H1 (cell line): Measurements from ENCODE around the gene UGT3A1. TPM values are rescaled to one million over a fixed set of nuclear protein-coding genes. Genes with fewer than 3 reads are reported as not detected.
A peak's percentile ranks its signal among the peaks of the same experiment; 100 is the strongest.

Source experiments
- ASH2L ChIP-seq: fragments of 200-600, 300-600 bp; sonication (generic); IDR thresholded peaks from one replicate; pipeline ENCODE4 v1.7.1; 2017; ENCODE audit warnings: low read length
- CBX8 ChIP-seq: fragments of 300-800, 300-1000 bp; sonication (generic); IDR thresholded peaks from 2 replicates; pipeline ENCODE4 v1.7.1; 2016; ENCODE audit warnings: low read depth, low read length, borderline replicate concordance
- CEBPB ChIP-seq: IDR thresholded peaks from 2 replicates; pipeline ENCODE4 v1.6.1; 2012; ENCODE audit warnings: low read depth, low read length
- CHD1 ChIP-seq: IDR thresholded peaks from 2 replicates; pipeline ENCODE4 v1.6.1; 2012; ENCODE audit warnings: low read depth, low read length, improper control_type of control experiment
- CHD2 ChIP-seq: IDR thresholded peaks from 2 replicates; pipeline ENCODE4 v1.6.1; 2012; ENCODE audit warnings: low read length, improper control_type of control experiment
- CREB1 ChIP-seq: IDR thresholded peaks from 2 replicates; pipeline ENCODE4 v1.6.1; 2012; ENCODE audit warnings: inconsistent platforms
- GABPA ChIP-seq: IDR thresholded peaks from 2 replicates; pipeline ENCODE4 v1.6.1; 2011; ENCODE audit warnings: mild to moderate bottlenecking, low read length, moderate library complexity, borderline replicate concordance; ENCODE audit not compliant: insufficient read depth
- JUN ChIP-seq: IDR thresholded peaks from 2 replicates; pipeline ENCODE4 v1.6.1; 2011; ENCODE audit warnings: low read depth, mild to moderate bottlenecking, improper control_type of control experiment, low read length
- KDM1A ChIP-seq: fragments of 200-600, 300-600 bp; sonication (generic); IDR thresholded peaks from 2 replicates; pipeline ENCODE4 v1.7.1; 2016; ENCODE audit warnings: mild to moderate bottlenecking, low read length, borderline replicate concordance
- KDM4A ChIP-seq: IDR thresholded peaks from one replicate; pipeline ENCODE4 v1.7.1; 2012; ENCODE audit warnings: low read depth, mild to moderate bottlenecking, moderate library complexity, low read length, inconsistent platforms; ENCODE audit not compliant: severe bottlenecking
- PHF8 ChIP-seq: fragments of 200-600 bp; sonication (generic); conservative IDR thresholded peaks from 2 replicates; pipeline ENCODE4 v1.7.1; 2012; ENCODE audit warnings: low read depth, mild to moderate bottlenecking, inconsistent platforms, low read length, moderate library complexity
- POLR2A ChIP-seq, 2 experiments: IDR thresholded peaks; 1 replicate in 1 of 2; 2 replicates in 1 of 2; pipeline ENCODE4 v1.6.1; 2011; ENCODE audit warnings: low read depth in 2 of 2, low read length in 2 of 2, mild to moderate bottlenecking in 2 of 2; ENCODE audit errors: control extremely low read depth in 1 of 2
- SAP30 ChIP-seq: fragments of 300-600 bp; sonication (generic); IDR thresholded peaks from 2 replicates; pipeline ENCODE4 v1.7.1; 2012; ENCODE audit warnings: low read length, moderate library complexity, mild to moderate bottlenecking, inconsistent platforms; ENCODE audit not compliant: insufficient read depth, insufficient replicate concordance
- SIX5 ChIP-seq: IDR thresholded peaks from 2 replicates; pipeline ENCODE4 v1.6.1; 2011; ENCODE audit warnings: mild to moderate bottlenecking, low read depth, low read length
- SP4 ChIP-seq: IDR thresholded peaks from 2 replicates; pipeline ENCODE4 v1.6.1; 2012; ENCODE audit warnings: low read length, inconsistent platforms
- SRF ChIP-seq: IDR thresholded peaks from 2 replicates; pipeline ENCODE4 v1.6.1; 2011; ENCODE audit warnings: mild to moderate bottlenecking, low read depth, low read length, moderate library complexity
- SUZ12 ChIP-seq: fragments of 200-600 bp; sonication (generic); IDR thresholded peaks from 2 replicates; pipeline ENCODE4 v1.6.1; 2012; ENCODE audit warnings: mild to moderate bottlenecking, inconsistent platforms, low read length, moderate library complexity, mixed read lengths
- TAF1 ChIP-seq: IDR thresholded peaks from 2 replicates; pipeline ENCODE4 v1.6.1; 2011; ENCODE audit warnings: mild to moderate bottlenecking, low read depth, low read length
- TEAD4 ChIP-seq: IDR thresholded peaks from 2 replicates; pipeline ENCODE4 v1.6.1; 2012; ENCODE audit warnings: low read depth, low read length, inconsistent platforms, mixed read lengths
- ZNF274 ChIP-seq: IDR thresholded peaks from 2 replicates; pipeline ENCODE4 v1.7.0; 2012; ENCODE audit warnings: low read length, borderline replicate concordance; ENCODE audit errors: extremely low read depth
- polyA plus RNA-seq, 7 experiments: library from polyadenylated mRNA; depleted of rRNA in 3 of 7; stranded (reverse) in 5 of 7; unstranded in 2 of 7; fragments of >200 nt in 5 of 7; fragments of 200-250 nt in 2 of 7; gene quantifications; 1 replicate in 5 of 7; 2 replicates in 1 of 7; 4 replicates in 1 of 7; pipeline versions ENCODE4 v1.2.1 to v1.2.3, GENCODE V29; 2011 to 2013; ENCODE audit warnings: missing spikeins in 2 of 7, mixed read lengths in 2 of 7
- total RNA-seq: library from RNA; stranded (reverse); fragmentation: NEBNext Ultra II Directional; extraction: Animal tissue kit (Norgen Biotek cat#: 25700); gene quantifications from 2 replicates; pipeline ENCODE4 v1.2.1, GENCODE V29; 2021
- TF ChIP-seq, protein P1 (sequence below): IDR thresholded peaks from 2 replicates; pipeline ENCODE4 v1.6.1; 2012; ENCODE audit warnings: inconsistent platforms
- TF ChIP-seq, protein P2 (sequence below): IDR thresholded peaks from 2 replicates; pipeline ENCODE4 v1.6.1; 2012; ENCODE audit warnings: low read length, inconsistent platforms
- TF ChIP-seq, protein P3 (sequence below): IDR thresholded peaks from 2 replicates; pipeline ENCODE4 v1.6.1; 2011; ENCODE audit warnings: low read depth, mild to moderate bottlenecking, low read length; ENCODE audit not compliant: insufficient read depth

Gene UGT3A1
- total and polyA plus RNA-seq, 2 of the 8 experiments (the other 6 are each of a cell fraction or from before 2014, with no cell fraction given), result 2.4 to 3.4 TPM

DNA sequence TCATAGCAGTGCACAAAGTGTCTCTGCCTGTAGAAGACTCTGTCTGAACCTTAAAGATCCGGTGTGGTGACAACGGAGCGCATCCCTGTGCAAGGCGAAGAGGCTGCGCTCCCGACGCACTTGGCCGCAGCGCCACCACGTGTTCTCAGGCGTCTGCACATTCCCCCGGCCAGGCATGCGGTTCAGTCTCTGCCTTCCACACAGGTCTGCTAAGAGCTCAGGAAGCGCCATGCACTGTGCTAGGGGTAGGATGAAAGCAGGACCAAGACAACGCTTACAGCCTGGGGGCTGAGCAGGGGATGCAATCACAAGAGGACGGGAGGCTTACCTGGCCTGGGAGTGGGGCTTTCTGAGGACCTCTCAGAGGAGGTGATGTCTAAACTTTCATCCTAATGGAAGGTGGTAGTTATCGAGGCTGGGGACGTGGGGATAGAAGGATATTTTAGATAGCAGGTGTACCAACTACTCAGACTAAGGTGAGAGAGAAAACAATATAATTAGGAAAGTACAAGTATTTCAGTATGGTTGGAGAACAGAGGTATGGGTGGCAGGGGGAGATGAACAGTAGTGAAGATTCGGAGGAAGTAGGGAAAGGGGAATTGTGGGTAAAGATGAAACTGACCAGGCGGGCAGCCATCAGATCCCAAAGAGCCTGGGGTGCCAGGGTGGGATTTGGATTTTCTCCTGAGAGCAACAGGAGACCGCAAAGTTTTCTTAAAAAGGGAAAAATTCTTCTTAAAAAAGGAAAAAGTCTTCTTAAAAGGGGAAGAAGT, 66.1 kb downstream of the UGT3A1 start (continued):
- no peak for TF ChIP-seq ASH2L
- no peak for TF ChIP-seq ZNF274
- no peak for TF ChIP-seq CEBPB
- no peak for TF ChIP-seq SP4
- no peak for TF ChIP-seq GABPA
- no peak for TF ChIP-seq PHF8
- no peak for TF ChIP-seq KDM4A
- TF ChIP-seq CHD1, result no peak
- TF ChIP-seq, protein P1, sequence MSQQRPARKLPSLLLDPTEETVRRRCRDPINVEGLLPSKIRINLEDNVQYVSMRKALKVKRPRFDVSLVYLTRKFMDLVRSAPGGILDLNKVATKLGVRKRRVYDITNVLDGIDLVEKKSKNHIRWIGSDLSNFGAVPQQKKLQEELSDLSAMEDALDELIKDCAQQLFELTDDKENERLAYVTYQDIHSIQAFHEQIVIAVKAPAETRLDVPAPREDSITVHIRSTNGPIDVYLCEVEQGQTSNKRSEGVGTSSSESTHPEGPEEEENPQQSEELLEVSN, result peak; percentile 84
- no peak; the same call in 1 of the 2 replicates for TF ChIP-seq CREB1
- no peak for TF ChIP-seq KDM1A
- no peak for TF ChIP-seq POLR2A (IDR thresholded peaks at IDR 0.05; ENCODE audit: control extremely low read depth in 1 of 2, low read depth in 2 of 2, low read length in 2 of 2)
- no peak for TF ChIP-seq SRF
- TF ChIP-seq, protein P2, sequence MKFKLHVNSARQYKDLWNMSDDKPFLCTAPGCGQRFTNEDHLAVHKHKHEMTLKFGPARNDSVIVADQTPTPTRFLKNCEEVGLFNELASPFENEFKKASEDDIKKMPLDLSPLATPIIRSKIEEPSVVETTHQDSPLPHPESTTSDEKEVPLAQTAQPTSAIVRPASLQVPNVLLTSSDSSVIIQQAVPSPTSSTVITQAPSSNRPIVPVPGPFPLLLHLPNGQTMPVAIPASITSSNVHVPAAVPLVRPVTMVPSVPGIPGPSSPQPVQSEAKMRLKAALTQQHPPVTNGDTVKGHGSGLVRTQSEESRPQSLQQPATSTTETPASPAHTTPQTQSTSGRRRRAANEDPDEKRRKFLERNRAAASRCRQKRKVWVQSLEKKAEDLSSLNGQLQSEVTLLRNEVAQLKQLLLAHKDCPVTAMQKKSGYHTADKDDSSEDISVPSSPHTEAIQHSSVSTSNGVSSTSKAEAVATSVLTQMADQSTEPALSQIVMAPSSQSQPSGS, result no peak
- TF ChIP-seq TEAD4, result 0 out of 2 replicates have a peak, but pooled peaks have one; percentile 50
- no peak for TF ChIP-seq CHD2
- no peak for TF ChIP-seq JUN
- no peak for TF ChIP-seq CBX8
- TF ChIP-seq SAP30, result no peak
- TF ChIP-seq SUZ12, result no peak
- TF ChIP-seq TAF1, result no peak
- TF ChIP-seq, protein P3, sequence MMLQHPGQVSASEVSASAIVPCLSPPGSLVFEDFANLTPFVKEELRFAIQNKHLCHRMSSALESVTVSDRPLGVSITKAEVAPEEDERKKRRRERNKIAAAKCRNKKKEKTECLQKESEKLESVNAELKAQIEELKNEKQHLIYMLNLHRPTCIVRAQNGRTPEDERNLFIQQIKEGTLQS, result no peak
- TF ChIP-seq SIX5, result no peak
